Fibroblast of lung (primary cell): ENCODE data around the gene BBS9. TPM values are rescaled to one million over a fixed set of nuclear protein-coding genes. Genes with fewer than 3 reads are reported as not detected.

Source experiments
- DNase-seq, 2 donors: peaks; one replicate each; pipeline versions ENCODE4 v3.0.0 to v3.0.0-alpha.2; 2010; ENCODE audit warnings: low read depth in 2 of 2
- H2AFZ ChIP-seq: 2 replicates; pipeline ENCODE4 v1.5.1; 2012; ENCODE audit warnings: low read length, control low read depth, inconsistent platforms
- H3K27ac ChIP-seq: 2 replicates; pipeline ENCODE4 v1.5.1; 2011; ENCODE audit warnings: low read length, control low read depth; ENCODE audit not compliant: insufficient read depth
- H3K27me3 ChIP-seq: 2 replicates; pipeline ENCODE4 v1.5.1; 2011; ENCODE audit warnings: mild to moderate bottlenecking, low read length; ENCODE audit not compliant: control insufficient read depth, insufficient read depth
- H3K36me3 ChIP-seq: 2 replicates; pipeline ENCODE4 v1.5.1; 2011; ENCODE audit warnings: low read length; ENCODE audit not compliant: control insufficient read depth, insufficient read depth
- H3K4me1 ChIP-seq: 2 replicates; pipeline ENCODE4 v1.5.1; 2011; ENCODE audit warnings: low read length; ENCODE audit not compliant: control insufficient read depth, insufficient read depth; ENCODE audit errors: extremely low read depth
- H3K4me2 ChIP-seq: 2 replicates; pipeline ENCODE4 v1.5.1; 2011; ENCODE audit warnings: low read length, control low read depth; ENCODE audit not compliant: insufficient read depth; ENCODE audit errors: extremely low read depth
- H3K4me3 ChIP-seq, 4 experiments: fragments of 200-600 bp in 1 of 4; sonication (generic) in 1 of 4; replicated peaks in 1 of 4; 2 replicates each; pipeline ENCODE4 v1.5.1; 2011 to 2016; ENCODE audit warnings: low read length in 4 of 4, low read depth in 3 of 4, mild to moderate bottlenecking in 3 of 4, control low read depth in 2 of 4, inconsistent platforms in 1 of 4, mixed read lengths in 1 of 4; ENCODE audit not compliant: insufficient read depth in 1 of 4; ENCODE audit errors: control extremely low read depth in 1 of 4
- H3K79me2 ChIP-seq: 2 replicates; pipeline ENCODE4 v1.5.1; 2012; ENCODE audit warnings: mild to moderate bottlenecking, low read length, inconsistent platforms; ENCODE audit not compliant: control insufficient read depth, insufficient read depth
- H3K9ac ChIP-seq: 2 replicates; pipeline ENCODE4 v1.5.1; 2011; ENCODE audit warnings: mild to moderate bottlenecking, low read length, control low read depth; ENCODE audit not compliant: insufficient read depth
- H3K9me3 ChIP-seq: 2 replicates; pipeline ENCODE4 v1.5.1; 2012; ENCODE audit warnings: low read depth, low read length; ENCODE audit not compliant: control insufficient read depth, insufficient read depth
- H4K20me1 ChIP-seq: 2 replicates; pipeline ENCODE4 v1.5.1; 2011; ENCODE audit warnings: low read length; ENCODE audit not compliant: control insufficient read depth, insufficient read depth; ENCODE audit errors: extremely low read depth
- EZH2 ChIP-seq: IDR thresholded peaks from 2 replicates; pipeline ENCODE4 v1.5.1; 2012; ENCODE audit warnings: low read length, control low read depth, mild to moderate bottlenecking; ENCODE audit errors: missing control alignments
- polyA plus RNA-seq, 2 donors: library from polyadenylated mRNA; depleted of rRNA in 1 of 2; stranded (reverse) in 1 of 2; unstranded in 1 of 2; fragments of >200 nt; gene quantifications; 2 replicates each; pipeline ENCODE4 v1.2.1, GENCODE V29; 2011 to 2012; ENCODE audit warnings: missing spikeins in 1 of 2
- total RNA-seq: library from RNA; depleted of rRNA; stranded (reverse); fragments of >200 nt; gene quantifications from 2 replicates; pipeline ENCODE4 v1.2.1, GENCODE V29; 2014
- TF ChIP-seq, protein P1 (sequence below), 2 donors: IDR thresholded peaks in 1 of 2; conservative IDR thresholded peaks in 1 of 2; 1 replicate in 1 of 2; 2 replicates in 1 of 2; pipeline ENCODE4 v1.5.1; 2011 to 2012; ENCODE audit warnings: low read length in 2 of 2, control low read depth in 1 of 2, inconsistent platforms in 1 of 2, low read depth in 1 of 2, mild to moderate bottlenecking in 1 of 2

Gene BBS9
- total and polyA plus RNA-seq, 2 donors (not counting 1 experiment from before 2014, with no cell fraction given) = 19.1 to 26.9 TPM

DNA sequence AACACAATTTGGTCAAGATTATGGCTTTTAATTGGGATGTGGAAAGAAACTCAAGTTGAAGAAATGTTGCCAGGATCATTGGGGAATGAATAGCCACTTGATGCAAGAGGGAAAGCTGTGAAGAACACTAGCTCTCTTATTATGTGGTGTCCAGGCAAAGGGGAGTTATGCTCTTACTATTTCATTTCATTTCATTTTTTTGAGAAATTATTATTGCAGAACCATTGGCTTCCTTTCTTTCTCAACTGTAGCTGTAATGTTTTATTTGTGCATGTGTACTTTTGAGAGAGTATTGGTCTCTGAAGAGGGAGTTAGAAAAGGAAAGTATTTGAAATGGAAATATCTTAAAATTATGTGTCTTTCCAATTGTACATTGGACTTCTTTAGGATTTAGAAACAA, 463.4 kb downstream of the BBS9 start:
- H3K9ac ChIP-seq = no peak overlapping the region
- H2AFZ ChIP-seq = no peak overlapping the region
- H3K9me3 ChIP-seq = no peaks in the 10 kb centered on the region
- TF ChIP-seq EZH2 = no peak
- TF ChIP-seq, protein P1, sequence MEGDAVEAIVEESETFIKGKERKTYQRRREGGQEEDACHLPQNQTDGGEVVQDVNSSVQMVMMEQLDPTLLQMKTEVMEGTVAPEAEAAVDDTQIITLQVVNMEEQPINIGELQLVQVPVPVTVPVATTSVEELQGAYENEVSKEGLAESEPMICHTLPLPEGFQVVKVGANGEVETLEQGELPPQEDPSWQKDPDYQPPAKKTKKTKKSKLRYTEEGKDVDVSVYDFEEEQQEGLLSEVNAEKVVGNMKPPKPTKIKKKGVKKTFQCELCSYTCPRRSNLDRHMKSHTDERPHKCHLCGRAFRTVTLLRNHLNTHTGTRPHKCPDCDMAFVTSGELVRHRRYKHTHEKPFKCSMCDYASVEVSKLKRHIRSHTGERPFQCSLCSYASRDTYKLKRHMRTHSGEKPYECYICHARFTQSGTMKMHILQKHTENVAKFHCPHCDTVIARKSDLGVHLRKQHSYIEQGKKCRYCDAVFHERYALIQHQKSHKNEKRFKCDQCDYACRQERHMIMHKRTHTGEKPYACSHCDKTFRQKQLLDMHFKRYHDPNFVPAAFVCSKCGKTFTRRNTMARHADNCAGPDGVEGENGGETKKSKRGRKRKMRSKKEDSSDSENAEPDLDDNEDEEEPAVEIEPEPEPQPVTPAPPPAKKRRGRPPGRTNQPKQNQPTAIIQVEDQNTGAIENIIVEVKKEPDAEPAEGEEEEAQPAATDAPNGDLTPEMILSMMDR (conservative IDR thresholded peaks at IDR 0.05 in 1 of 2, IDR thresholded peaks at IDR 0.05 in 1 of 2; ENCODE audit: low read depth in 1 of 2, low read length in 2 of 2) = no peak
- H4K20me1 ChIP-seq = no peaks in the 10 kb centered on the region
- H3K4me1 ChIP-seq = peaks cover 3% of the 10 kb centered on the region
- H3K27me3 ChIP-seq = no peaks in the 10 kb centered on the region
- no peaks in the 10 kb centered on the region for H3K79me2 ChIP-seq
- no peaks in the 10 kb centered on the region for H3K36me3 ChIP-seq
- H3K4me3 ChIP-seq = no peak overlapping the region
- H3K4me2 ChIP-seq = no peak overlapping the region
- no peak overlapping the region for H3K27ac ChIP-seq
- DNase-seq = no peak

GRCh38 chr7:33593611-33594010, 464.2 kb downstream of the BBS9 start:
- Histone ChIP-seq H3K79me2 (no peaks in the 10 kb centered on the region), H3K9ac (no peak overlapping the region), H3K27ac (no peak overlapping the region), H3K9me3 (no peaks in the 10 kb centered on the region), H3K4me3 (no peak overlapping the region), H3K4me1 (peaks cover 3% of the 10 kb centered on the region), H3K36me3 (no peaks in the 10 kb centered on the region), H2AFZ (no peak overlapping the region), H3K4me2 (no peak overlapping the region), H4K20me1 (no peaks in the 10 kb centered on the region), H3K27me3 (no peaks in the 10 kb centered on the region)
- DNase-seq = peak in 1 of 2 donors; percentile 62
- TF ChIP-seq, protein P1 (conservative IDR thresholded peaks at IDR 0.05 in 1 of 2, IDR thresholded peaks at IDR 0.05 in 1 of 2; ENCODE audit: low read depth in 1 of 2, low read length in 2 of 2) = no peak
- no peak for TF ChIP-seq EZH2

- Histone ChIP-seq H3K4me2 (no peak overlapping the region), H3K4me3 (no peak overlapping the region), H3K27me3 (no peaks in the 10 kb centered on the region), H3K9ac (no peak overlapping the region), H2AFZ (no peak overlapping the region), H3K4me1 (peaks cover under 1% of the 10 kb centered on the region), H4K20me1 (no peaks in the 10 kb centered on the region), H3K79me2 (no peaks in the 10 kb centered on the region), H3K27ac (no peak overlapping the region), H3K9me3 (no peaks in the 10 kb centered on the region), H3K36me3 (no peaks in the 10 kb centered on the region)
- no peak for TF ChIP-seq EZH2
- TF ChIP-seq, protein P1 (conservative IDR thresholded peaks at IDR 0.05 in 1 of 2, IDR thresholded peaks at IDR 0.05 in 1 of 2; ENCODE audit: low read depth in 1 of 2, low read length in 2 of 2) = no peak
- DNase-seq = peak in 1 of 2 donors; percentile 55
Observed at GRCh38 chr7:33596686-33597085, 467.3 kb downstream of the BBS9 start.
